H9 (cell line): ENCODE results near the gene MICAL3. TPM values are rescaled to one million over a fixed set of nuclear protein-coding genes. Genes with fewer than 3 reads are reported as not detected.

ENCODE experiments used
- DNase-seq: peaks from one replicate; pipeline ENCODE4 v3.0.0-alpha.2; 2017
- H2AFZ ChIP-seq: one replicate; pipeline ENCODE4 v1.6.1; 2013; ENCODE audit warnings: mild to moderate bottlenecking, low read length, control low read depth, moderate library complexity
- H2AK5ac ChIP-seq: 2 replicates; pipeline ENCODE4 v1.6.1; 2013; ENCODE audit warnings: low read length, control low read depth, mixed read lengths; ENCODE audit not compliant: insufficient read length
- H2BK120ac ChIP-seq: one replicate; pipeline ENCODE4 v1.6.1; 2013; ENCODE audit warnings: low read depth, mild to moderate bottlenecking, low read length, control low read depth, inconsistent platforms; ENCODE audit not compliant: poor library complexity, severe bottlenecking
- H2BK12ac ChIP-seq: 2 replicates; pipeline ENCODE4 v1.6.1; 2013; ENCODE audit warnings: low read length, control low read depth, mixed read lengths, low read depth; ENCODE audit not compliant: insufficient read length
- H2BK15ac ChIP-seq: 2 replicates; pipeline ENCODE4 v1.6.1; 2013; ENCODE audit warnings: low read depth, low read length, control low read depth
- H2BK20ac ChIP-seq: one replicate; pipeline ENCODE4 v1.6.1; 2013; ENCODE audit warnings: low read depth, mild to moderate bottlenecking, low read length, control low read depth, inconsistent platforms; ENCODE audit not compliant: poor library complexity, severe bottlenecking
- H2BK5ac ChIP-seq: 2 replicates; pipeline ENCODE4 v1.6.1; 2013; ENCODE audit warnings: low read length, control low read depth, mixed read lengths; ENCODE audit not compliant: insufficient read length
- H3K14ac ChIP-seq: 2 replicates; pipeline ENCODE4 v1.6.1; 2013; ENCODE audit warnings: low read length, control low read depth; ENCODE audit not compliant: insufficient read depth
- H3K18ac ChIP-seq: 2 replicates; pipeline ENCODE4 v1.6.1; 2013; ENCODE audit warnings: low read depth, mild to moderate bottlenecking, mixed read lengths, low read length, control low read depth; ENCODE audit not compliant: insufficient read length
- H3K23ac ChIP-seq: 2 replicates; pipeline ENCODE4 v1.6.1; 2013; ENCODE audit warnings: low read length, control low read depth, mixed read lengths, low read depth; ENCODE audit not compliant: insufficient read length
- H3K23me2 ChIP-seq: 2 replicates; pipeline ENCODE4 v1.6.1; 2013; ENCODE audit warnings: low read depth, mild to moderate bottlenecking, mixed read lengths, low read length, control low read depth; ENCODE audit not compliant: insufficient read length, poor library complexity, severe bottlenecking
- H3K27ac ChIP-seq: 2 replicates; pipeline ENCODE4 v1.5.1; 2013; ENCODE audit warnings: low read length, control low read depth, mixed read lengths, low read depth; ENCODE audit not compliant: insufficient read length
- H3K27me3 ChIP-seq: 2 replicates; pipeline ENCODE4 v1.6.1; 2013; ENCODE audit warnings: low read length, control low read depth, inconsistent platforms; ENCODE audit not compliant: insufficient read depth
- H3K4ac ChIP-seq: 2 replicates; pipeline ENCODE4 v1.6.1; 2013; ENCODE audit warnings: low read depth, mild to moderate bottlenecking, control low read depth, inconsistent platforms, low read length, moderate library complexity
- H3K4me1 ChIP-seq: 2 replicates; pipeline ENCODE4 v1.6.1; 2013; ENCODE audit warnings: low read length, control low read depth, inconsistent platforms; ENCODE audit not compliant: insufficient read depth
- H3K4me2 ChIP-seq: 2 replicates; pipeline ENCODE4 v1.6.1; 2013; ENCODE audit warnings: low read length, control low read depth, mixed read lengths; ENCODE audit not compliant: insufficient read length, insufficient read depth
- H3K56ac ChIP-seq: 2 replicates; pipeline ENCODE4 v1.6.1; 2013; ENCODE audit warnings: low read depth, mild to moderate bottlenecking, mixed read lengths, low read length, control low read depth; ENCODE audit not compliant: insufficient read length
- H3K79me1 ChIP-seq: 2 replicates; pipeline ENCODE4 v1.6.1; 2013; ENCODE audit warnings: low read depth, mild to moderate bottlenecking, moderate library complexity, low read length, control low read depth, inconsistent platforms; ENCODE audit not compliant: insufficient read depth, poor library complexity, severe bottlenecking
- H3K79me2 ChIP-seq: 2 replicates; pipeline ENCODE4 v1.6.1; 2013; ENCODE audit warnings: low read length, control low read depth, inconsistent platforms; ENCODE audit not compliant: insufficient read depth
- H3K9ac ChIP-seq: 2 replicates; pipeline ENCODE4 v1.6.1; 2013; ENCODE audit warnings: low read length, control low read depth, mixed read lengths; ENCODE audit not compliant: insufficient read length; ENCODE audit errors: extremely low read depth
- H3K9me3 ChIP-seq: one replicate; pipeline ENCODE4 v1.6.1; 2013; ENCODE audit warnings: low read depth, low read length, inconsistent platforms; ENCODE audit not compliant: control insufficient read depth
- H3T11ph ChIP-seq: one replicate; pipeline ENCODE4 v1.6.1; 2013; ENCODE audit warnings: mild to moderate bottlenecking, low read length, control low read depth, inconsistent platforms
- H4K20me1 ChIP-seq: one replicate; pipeline ENCODE4 v1.6.1; 2013; ENCODE audit not compliant: control insufficient read depth, insufficient read length, insufficient read depth
- H4K5ac ChIP-seq: 2 replicates; pipeline ENCODE4 v1.6.1; 2013; ENCODE audit warnings: low read depth, mild to moderate bottlenecking, mixed read lengths, low read length, control low read depth; ENCODE audit not compliant: insufficient read length
- H4K8ac ChIP-seq: replicated peaks from 2 replicates; pipeline ENCODE4 v1.6.1; 2013; ENCODE audit warnings: low read length, control low read depth, mixed read lengths, low read depth; ENCODE audit not compliant: insufficient read length
- H4K91ac ChIP-seq: 2 replicates; pipeline ENCODE4 v1.6.1; 2013; ENCODE audit warnings: low read depth, mild to moderate bottlenecking, moderate library complexity, mixed read lengths, low read length, control low read depth; ENCODE audit not compliant: insufficient read length
- H3K27ac Mint-ChIP-seq, 3 experiments: 2 replicates in 2 of 3; 3 replicates in 1 of 3; pipeline ENCODE4 v1.8.0; 2020 to 2021; ENCODE audit warnings: mixed read lengths in 3 of 3, mild to moderate bottlenecking in 1 of 3, moderate library complexity in 1 of 3
- H3K27me3 Mint-ChIP-seq: 2 replicates; pipeline ENCODE4 v1.8.0; 2021; ENCODE audit warnings: low read depth, mild to moderate bottlenecking, moderate library complexity, mixed read lengths
- H3K36me3 Mint-ChIP-seq, 3 experiments: 2 replicates in 2 of 3; 3 replicates in 1 of 3; pipeline ENCODE4 v1.8.0; 2020 to 2021; ENCODE audit warnings: low read depth in 3 of 3, mixed read lengths in 3 of 3; ENCODE audit not compliant: insufficient read depth in 1 of 3
- H3K4me1 Mint-ChIP-seq, 2 experiments: 2 replicates each; pipeline ENCODE4 v1.8.0; 2020; ENCODE audit warnings: mixed read lengths in 2 of 2
- H3K4me3 Mint-ChIP-seq, 2 experiments: 2 replicates in 1 of 2; 3 replicates in 1 of 2; pipeline ENCODE4 v1.8.0; 2020 to 2021; ENCODE audit warnings: mild to moderate bottlenecking in 2 of 2, mixed read lengths in 2 of 2, moderate library complexity in 1 of 2
- H3K9me3 Mint-ChIP-seq, 2 experiments: 2 replicates in 1 of 2; 3 replicates in 1 of 2; pipeline ENCODE4 v1.8.0; 2020; ENCODE audit warnings: mild to moderate bottlenecking in 2 of 2, mixed read lengths in 2 of 2, moderate library complexity in 1 of 2
- WGBS: extraction: QIAGEN DNeasy Blood & Tissue Kit; methylation state at CpG from one replicate; pipeline ENCODE4 v1.1.7; 2013; ENCODE audit warnings: missing lambda C conversion rate, low lambda C conversion rate, mixed read lengths; ENCODE audit not compliant: insufficient read length; ENCODE audit errors: extremely low coverage; 5-methylcytosine and 5-hydroxymethylcytosine counted together
- total RNA-seq: library from RNA; stranded (reverse); gene quantifications from 2 replicates; pipeline ENCODE4 v1.2.1, GENCODE V29; 2021
- TF ChIP-seq, protein P1 (sequence below): fragments of 200-600 bp; sonication (generic); conservative IDR thresholded peaks from 3 replicates; pipeline ENCODE4 v1.8.0; 2021; ENCODE audit warnings: antibody characterized with exemption, mild to moderate bottlenecking

Gene MICAL3
- total RNA-seq, 1 experiment from 2014 or later = 50.2 TPM

DNA sequence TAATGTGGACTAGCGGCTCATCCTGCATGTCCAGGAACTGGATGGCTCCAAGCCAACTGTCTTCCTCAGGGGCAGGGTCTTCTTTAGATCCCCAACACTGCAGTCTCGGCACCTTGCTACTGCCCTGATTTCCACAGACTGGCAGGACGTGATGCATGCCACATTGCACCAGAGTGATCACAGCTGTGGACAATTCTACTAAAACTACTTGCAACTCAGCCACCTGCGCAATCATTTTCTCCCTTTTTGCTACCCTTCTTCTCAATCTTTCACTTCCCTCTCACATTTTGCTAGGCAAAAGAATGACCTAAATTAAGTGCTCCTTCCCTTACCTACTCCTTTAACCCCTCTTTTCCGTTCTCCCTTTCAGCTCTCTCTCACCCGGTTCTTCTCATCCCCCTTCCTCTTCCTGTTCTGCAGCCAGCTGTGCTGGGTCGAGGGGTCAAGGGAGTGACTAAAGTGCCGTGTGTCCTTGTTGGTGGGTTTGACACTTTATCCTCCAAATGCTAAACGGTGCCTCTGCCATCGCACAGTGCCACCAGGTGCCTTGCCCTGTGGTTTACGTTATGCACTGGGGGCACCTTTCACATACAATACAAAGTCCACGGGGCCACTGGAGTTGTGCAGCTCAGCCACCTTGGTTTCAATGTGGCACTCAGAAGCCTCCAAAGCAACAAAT lies 42.0 kb upstream of the MICAL3 start:
- no peak for DNase-seq
- Histone ChIP-seq H3K27ac (no peak overlapping the region), H3K4me2 (no peak overlapping the region), H3K4me1 (no peaks in the 10 kb centered on the region), H3K9ac (no peak overlapping the region), H3K23ac (no peak overlapping the region), H3K27me3 (no peaks in the 10 kb centered on the region), H2BK20ac (no peak overlapping the region), H3K18ac (no peak overlapping the region), H4K8ac (no peak overlapping the region), H3K23me2 (no peaks in the 10 kb centered on the region), H3K14ac (no peak overlapping the region), H3K56ac (no peak overlapping the region), H2BK120ac (no peak overlapping the region), H2AFZ (no peak overlapping the region), H4K5ac (no peak overlapping the region), H3K9me3 (no peaks in the 10 kb centered on the region), H2BK5ac (no peak overlapping the region), H3K4ac (no peak overlapping the region), H2BK15ac (no peak overlapping the region), H2BK12ac (no peak overlapping the region), H3K79me2 (no peaks in the 10 kb centered on the region), H4K91ac (no peak overlapping the region), H4K20me1 (no peaks in the 10 kb centered on the region), H3T11ph (no peak overlapping the region), H2AK5ac (no peak overlapping the region), H3K79me1 (no peaks in the 10 kb centered on the region)
- H3K27ac Mint-ChIP-seq = no peak overlapping the region
- peaks cover 62% of the 10 kb centered on the region for H3K27me3 Mint-ChIP-seq
- H3K4me3 Mint-ChIP-seq = no peak overlapping the region
- no peaks in the 10 kb centered on the region; a peak in 1 of 5 replicates for H3K9me3 Mint-ChIP-seq
- peaks cover 9% of the 10 kb centered on the region in 2 experiments for H3K4me1 Mint-ChIP-seq
- WGBS = no CpG with 5 or more reads among the region's 12 CpGs
- TF ChIP-seq, protein P1, sequence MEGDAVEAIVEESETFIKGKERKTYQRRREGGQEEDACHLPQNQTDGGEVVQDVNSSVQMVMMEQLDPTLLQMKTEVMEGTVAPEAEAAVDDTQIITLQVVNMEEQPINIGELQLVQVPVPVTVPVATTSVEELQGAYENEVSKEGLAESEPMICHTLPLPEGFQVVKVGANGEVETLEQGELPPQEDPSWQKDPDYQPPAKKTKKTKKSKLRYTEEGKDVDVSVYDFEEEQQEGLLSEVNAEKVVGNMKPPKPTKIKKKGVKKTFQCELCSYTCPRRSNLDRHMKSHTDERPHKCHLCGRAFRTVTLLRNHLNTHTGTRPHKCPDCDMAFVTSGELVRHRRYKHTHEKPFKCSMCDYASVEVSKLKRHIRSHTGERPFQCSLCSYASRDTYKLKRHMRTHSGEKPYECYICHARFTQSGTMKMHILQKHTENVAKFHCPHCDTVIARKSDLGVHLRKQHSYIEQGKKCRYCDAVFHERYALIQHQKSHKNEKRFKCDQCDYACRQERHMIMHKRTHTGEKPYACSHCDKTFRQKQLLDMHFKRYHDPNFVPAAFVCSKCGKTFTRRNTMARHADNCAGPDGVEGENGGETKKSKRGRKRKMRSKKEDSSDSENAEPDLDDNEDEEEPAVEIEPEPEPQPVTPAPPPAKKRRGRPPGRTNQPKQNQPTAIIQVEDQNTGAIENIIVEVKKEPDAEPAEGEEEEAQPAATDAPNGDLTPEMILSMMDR = no peak
- no peaks in the 10 kb centered on the region; a peak in 1 of 7 replicates for H3K36me3 Mint-ChIP-seq
